Measurements from ENCODE around the gene CD226.
"Not testable (repeated sequence)": the region's sequence is repeated elsewhere in the genome, so short reads cannot be mapped to it uniquely, and the experiment has no call there.

Gene CD226

GRCh38 chr18:69947361-69948133 lies at the start of gene CD226:
Gene CD226, minus strand, starts transcription at chr18:69947873. Its CDS starts 467 bp downstream, at chr18:69947406.
- DNase-seq: no peak

GRCh38 chr18:69996951-69997798 lies 49.5 kb upstream of the CD226 start:
- DNase-seq: no peak

GRCh38 chr18:69996417-69996816 lies 48.7 kb upstream of the CD226 start:
- DNase-seq: no peak

- DNase-seq: no peak
These were observed 48.1 kb upstream of the CD226 start for GRCh38 chr18:69995774-69996173.

GRCh38 chr18:69992776-69993175 lies 45.1 kb upstream of the CD226 start:
- no peak for DNase-seq

GRCh38 chr18:69987870-69988269 lies 40.2 kb upstream of the CD226 start:
- no peak for DNase-seq

GRCh38 chr18:69985239-69985638 lies 37.6 kb upstream of the CD226 start:
- DNase-seq: no peak

- DNase-seq: no peak
These were observed 34.7 kb upstream of the CD226 start for GRCh38 chr18:69982417-69982816.

- DNase-seq: no peak
These were observed 34.3 kb upstream of the CD226 start for GRCh38 chr18:69981948-69982347.

GRCh38 chr18:69980982-69981804 lies 33.5 kb upstream of the CD226 start:
- DNase-seq: no peak

- DNase-seq: no peak
These were observed 32.8 kb upstream of the CD226 start for GRCh38 chr18:69980509-69980908.

GRCh38 chr18:69978732-69979715 lies 31.4 kb upstream of the CD226 start:
- no peak for DNase-seq

- not testable (repeated sequence) for DNase-seq
These were observed 27.6 kb upstream of the CD226 start for GRCh38 chr18:69975294-69975693.

- no peak for DNase-seq
These were observed 26.7 kb upstream of the CD226 start for GRCh38 chr18:69974365-69974764.

- no peak for DNase-seq
These were observed 21.8 kb upstream of the CD226 start for GRCh38 chr18:69969491-69969890.

- peak; percentile 53 to 74 for DNase-seq
These were observed 20.4 kb upstream of the CD226 start for GRCh38 chr18:69968039-69968438.

- no peak for DNase-seq
These were observed 15.5 kb upstream of the CD226 start for GRCh38 chr18:69963196-69963595.

- no peak for DNase-seq
These were observed 14.0 kb upstream of the CD226 start for GRCh38 chr18:69961718-69962117.

GRCh38 chr18:69958422-69958821 lies 10.7 kb upstream of the CD226 start:
- no peak for DNase-seq

- DNase-seq: no peak
These were observed 10.1 kb upstream of the CD226 start for GRCh38 chr18:69957747-69958146.

GRCh38 chr18:69956665-69957620 lies 9.3 kb upstream of the CD226 start:
- DNase-seq: no peak
